Esophagus mucosa (tissue), 1 donor: ENCODE results near the gene TBCK. TPM values are rescaled to one million over a fixed set of nuclear protein-coding genes. Genes with fewer than 3 reads are reported as not detected.

Experiments used
- ATAC-seq: fragments of 200-7000 bp; cut with Tn5 transposase; one replicate; pipeline ENCODE4 v1.9.1; 2020
- total RNA-seq: library from RNA; stranded (reverse); gene quantifications from one replicate; pipeline ENCODE4 v1.2.4, GENCODE V29; 2023
- donor health status: DM: yes; HTN: yes; CAD: no.

The TBCK gene
- total RNA-seq, 1 donor from 2014 or later = 21.6 TPM

DNA sequence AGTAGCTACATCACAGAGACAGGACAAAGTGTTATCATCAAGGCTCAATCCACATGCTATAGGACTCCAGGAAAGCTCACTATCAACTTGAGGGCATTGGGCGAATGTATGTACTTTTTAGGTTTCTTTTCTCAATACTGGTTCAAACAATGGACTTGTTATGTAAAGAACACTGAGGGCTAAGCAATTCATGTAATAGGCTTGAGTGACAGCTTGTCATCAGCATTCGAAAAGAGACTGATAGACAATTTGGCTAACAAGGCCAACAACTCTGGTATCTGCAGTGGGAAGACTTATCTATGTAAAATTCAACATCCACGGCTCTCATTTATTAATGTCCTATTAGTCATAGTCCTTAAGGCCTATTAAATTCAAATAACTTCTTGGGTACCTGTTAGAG, 279.7 kb downstream of the TBCK start:
- no peak for ATAC-seq

- ATAC-seq = no peak
Measured at GRCh38 chr4:106035204-106035603, 280.8 kb downstream of the TBCK start.

DNA sequence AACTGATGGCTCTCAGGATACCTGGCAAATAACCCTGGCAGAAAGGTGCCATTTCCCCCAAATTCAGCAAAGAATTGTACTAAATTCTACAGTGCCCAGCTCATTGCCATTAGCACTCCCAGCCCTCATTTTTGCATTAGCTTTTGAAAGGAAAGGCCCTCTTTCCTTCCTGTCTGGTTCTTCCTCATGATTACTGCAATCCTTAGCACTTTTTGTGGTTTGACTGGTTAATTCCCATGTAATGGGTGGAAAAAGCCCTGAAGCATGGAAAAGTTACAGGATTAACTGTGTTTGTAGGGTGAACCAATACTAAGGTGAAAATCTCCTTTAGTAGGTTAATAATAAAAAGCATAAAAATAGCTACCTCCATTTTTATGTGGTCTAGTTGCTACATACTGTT, 281.3 kb downstream of the TBCK start:
- no peak for ATAC-seq

DNA sequence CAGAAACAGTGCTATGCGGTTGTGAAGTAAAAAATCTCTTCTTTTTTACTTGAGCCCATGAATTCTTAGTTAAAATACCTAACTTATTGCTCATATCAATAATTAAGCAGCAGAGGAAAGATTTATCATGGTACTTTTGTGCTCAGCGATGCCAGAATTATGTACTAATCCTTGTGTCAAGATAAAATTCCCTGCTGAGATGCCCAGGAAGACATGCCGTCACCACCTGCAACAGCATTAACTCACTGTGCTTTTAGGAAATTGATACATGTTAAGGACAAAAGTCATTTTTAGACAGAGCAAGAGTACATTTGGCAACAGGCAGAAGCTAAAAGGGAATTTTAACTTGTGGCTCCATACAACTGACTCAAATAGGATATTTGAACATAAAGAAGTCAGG, 281.8 kb downstream of the TBCK start:
- peak; percentile 73 for ATAC-seq

- peak; percentile 54 for ATAC-seq
Measured at GRCh38 chr4:106033469-106033868, 282.5 kb downstream of the TBCK start.

- peak; percentile 85 for ATAC-seq
Measured at GRCh38 chr4:106032851-106033286, 283.1 kb downstream of the TBCK start.

DNA sequence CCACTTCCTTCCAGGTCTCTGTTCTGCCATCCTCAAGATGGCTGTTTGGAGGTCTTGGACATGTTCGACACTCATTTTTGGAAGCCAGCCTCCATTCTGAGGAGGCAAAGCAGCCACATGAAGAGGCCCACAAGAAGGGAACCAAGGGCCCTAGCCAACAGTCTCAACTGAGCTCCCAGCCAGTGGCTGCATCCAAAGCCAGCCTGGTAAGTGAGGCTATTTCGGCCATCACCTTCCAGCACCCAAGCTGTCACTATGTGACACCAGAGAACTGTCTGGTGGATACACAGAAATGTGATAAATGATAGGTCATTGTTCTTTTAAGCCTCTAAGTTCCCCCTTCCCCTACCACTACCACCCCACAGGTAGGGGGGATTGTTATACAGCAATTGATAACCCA, 293.6 kb downstream of the TBCK start:
- no peak for ATAC-seq

- ATAC-seq = no peak
Measured at GRCh38 chr4:106021737-106022410, 294.1 kb downstream of the TBCK start.

GRCh38 chr4:106019771-106020170, 296.2 kb downstream of the TBCK start:
- ATAC-seq = no peak

DNA sequence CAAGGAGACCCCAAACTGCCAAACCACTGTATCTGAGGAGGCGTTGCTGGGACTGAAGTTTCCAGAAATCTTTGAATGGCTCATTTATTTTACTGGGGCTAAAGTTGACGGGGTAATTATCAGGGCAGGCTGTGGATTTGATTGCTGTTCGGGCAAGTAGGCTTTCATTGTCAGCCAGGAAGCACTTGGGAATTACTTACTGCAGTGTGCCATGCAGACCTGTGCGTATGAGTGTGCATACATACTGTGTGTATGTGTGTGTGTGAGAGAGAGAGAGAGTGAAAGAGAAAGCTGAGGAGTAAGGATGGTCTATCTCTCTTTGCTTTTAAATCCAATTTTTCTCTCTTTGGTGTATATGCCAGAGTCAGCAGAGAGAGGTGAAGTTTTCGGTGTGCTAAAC, 298.0 kb downstream of the TBCK start:
- ATAC-seq = no peak

- no peak for ATAC-seq
Measured at GRCh38 chr4:106011387-106011786, 304.6 kb downstream of the TBCK start.

DNA sequence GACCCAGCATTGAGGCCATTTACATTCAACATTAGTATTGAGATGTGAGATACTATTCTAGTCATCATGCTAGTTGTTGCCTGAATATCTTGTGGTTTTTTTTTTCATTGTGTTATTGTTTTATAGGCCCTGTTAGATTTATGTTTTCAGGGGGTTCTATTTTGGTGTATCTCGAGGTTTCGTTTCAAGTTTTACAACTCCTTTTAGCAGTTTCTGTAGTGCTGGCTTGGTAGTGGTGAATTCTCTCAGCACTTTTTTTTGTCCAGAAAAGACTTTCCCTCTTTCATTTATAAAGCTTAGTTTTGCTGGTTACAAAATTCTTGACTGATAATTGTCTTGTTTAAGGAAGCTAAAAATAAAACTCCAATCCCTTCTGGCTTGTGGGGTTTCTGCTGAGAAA, 305.2 kb downstream of the TBCK start:
- ATAC-seq = no peak

DNA sequence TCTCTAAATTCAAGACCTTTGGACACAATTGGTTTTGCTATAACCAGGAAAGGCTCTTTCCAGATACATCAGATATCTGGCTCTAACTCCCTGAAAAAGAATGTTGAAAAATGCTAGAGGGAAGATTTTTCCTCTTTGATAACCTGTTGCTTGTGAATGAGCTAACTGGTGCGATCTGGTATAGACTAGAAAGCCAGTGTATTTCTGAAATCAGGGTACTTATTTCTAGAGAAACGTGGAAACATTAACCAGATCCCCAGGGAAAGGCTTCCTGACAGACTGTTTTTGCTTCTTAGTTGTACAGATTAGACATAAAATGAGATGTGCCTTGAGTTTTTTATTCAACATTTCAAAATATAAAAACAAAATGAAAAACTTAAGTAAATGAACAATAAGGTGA, 313.0 kb downstream of the TBCK start:
- ATAC-seq = no peak

- no peak for ATAC-seq
Measured at GRCh38 chr4:105998171-105999063, 317.6 kb downstream of the TBCK start.

DNA sequence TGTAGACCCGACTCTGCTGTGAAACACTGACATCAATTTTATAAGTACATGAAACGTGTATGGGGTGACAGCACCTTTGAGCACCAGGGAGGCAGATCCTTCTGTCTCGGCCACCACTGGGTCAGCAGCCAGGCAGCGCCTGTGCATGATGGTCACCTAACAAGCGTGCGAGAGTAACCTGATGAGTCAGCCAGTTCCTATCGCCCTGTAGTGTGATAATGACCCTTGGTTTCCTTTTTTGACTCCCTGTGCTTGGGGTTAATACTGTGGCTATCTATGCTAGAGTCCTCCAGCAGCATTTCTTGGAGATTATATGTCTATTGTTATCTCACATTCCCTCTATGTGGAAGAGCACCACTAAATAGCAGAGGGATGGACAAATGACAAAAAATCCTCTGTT, 319.2 kb downstream of the TBCK start:
- ATAC-seq = no peak

DNA sequence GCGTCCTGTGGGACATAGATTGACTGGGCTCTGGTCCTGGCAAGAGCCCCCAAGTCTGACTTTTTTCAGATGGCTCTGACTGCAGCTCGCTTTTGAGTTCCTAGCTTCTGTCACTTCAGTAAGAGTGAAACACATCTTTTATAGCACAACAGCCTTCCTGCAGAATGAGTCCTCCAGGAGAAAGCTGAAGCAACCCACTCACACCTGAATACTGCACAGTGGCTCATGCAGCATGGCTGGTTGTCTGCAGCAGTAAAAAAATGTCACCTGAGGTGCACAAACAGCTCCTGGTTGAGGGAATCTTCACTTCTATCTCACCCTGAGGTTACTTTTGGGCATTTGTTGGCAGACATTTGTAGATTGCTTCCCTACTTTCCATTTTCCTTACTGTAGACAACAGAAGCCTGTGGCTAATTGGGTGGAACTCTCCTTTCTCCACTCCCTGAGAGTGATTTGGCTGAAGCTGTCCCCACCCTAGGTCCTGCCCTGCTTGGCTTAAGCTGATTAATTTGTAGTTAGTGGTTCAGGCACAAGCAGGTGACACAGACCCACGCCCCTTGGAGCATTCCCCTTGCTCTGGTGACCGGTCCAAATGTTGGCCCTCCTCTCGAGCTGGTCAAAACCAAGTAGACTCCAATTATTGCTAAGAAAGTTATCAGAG, 321.0 kb downstream of the TBCK start:
- peak; percentile 52 for ATAC-seq

GRCh38 chr4:105994061-105994460, 321.9 kb downstream of the TBCK start:
- ATAC-seq = peak; percentile 50

GRCh38 chr4:105992641-105993305, 323.2 kb downstream of the TBCK start:
- no peak for ATAC-seq

GRCh38 chr4:105991726-105992125, 324.3 kb downstream of the TBCK start:
- no peak for ATAC-seq
